SK-N-SH treated with all-trans-retinoic acid at 6 μM for 48 hours (cell line): ENCODE measurements around the gene GARIN5A.

ENCODE experiments used
- ARNTL ChIP-seq: fragments of 450-650 bp; formaldehyde crosslinking; IDR thresholded peaks from 2 replicates; pipeline ENCODE4 v1.5.0; 2020; ENCODE audit warnings: low read depth, mild to moderate bottlenecking, moderate library complexity, borderline replicate concordance
- GLIS3 ChIP-seq: fragments of 250-450 bp; sonication (Bioruptor Pico); IDR thresholded peaks from 2 replicates; pipeline ENCODE4 v1.5.0; 2020; ENCODE audit warnings: mild to moderate bottlenecking, moderate library complexity
- PPARA ChIP-seq: fragments of 250-450 bp; sonication (Bioruptor Pico); IDR thresholded peaks from 2 replicates; pipeline ENCODE4 v1.5.0; 2020; ENCODE audit warnings: mild to moderate bottlenecking, borderline replicate concordance
- RARB ChIP-seq: fragments of 250-450 bp; sonication (Bioruptor Pico); IDR thresholded peaks from 2 replicates; pipeline ENCODE4 v1.8.0; 2021; ENCODE audit warnings: mild to moderate bottlenecking, moderate library complexity
- ZC3H10 ChIP-seq: fragments of 250-450 bp; sonication (Bioruptor Pico); IDR thresholded peaks from 2 replicates; pipeline ENCODE4 v1.5.1; 2021; ENCODE audit warnings: mild to moderate bottlenecking, moderate library complexity
- ZFP3 ChIP-seq: fragments of 250-450 bp; sonication (Bioruptor Pico); IDR thresholded peaks from 2 replicates; pipeline ENCODE4 v1.5.0; 2020; ENCODE audit warnings: mild to moderate bottlenecking, moderate library complexity
- TF ChIP-seq, protein P1 (sequence below): fragments of 250-450 bp; sonication (Bioruptor Pico); IDR thresholded peaks from 2 replicates; pipeline ENCODE4 v1.8.0; 2020; ENCODE audit warnings: mild to moderate bottlenecking, moderate library complexity, borderline replicate concordance

DNA sequence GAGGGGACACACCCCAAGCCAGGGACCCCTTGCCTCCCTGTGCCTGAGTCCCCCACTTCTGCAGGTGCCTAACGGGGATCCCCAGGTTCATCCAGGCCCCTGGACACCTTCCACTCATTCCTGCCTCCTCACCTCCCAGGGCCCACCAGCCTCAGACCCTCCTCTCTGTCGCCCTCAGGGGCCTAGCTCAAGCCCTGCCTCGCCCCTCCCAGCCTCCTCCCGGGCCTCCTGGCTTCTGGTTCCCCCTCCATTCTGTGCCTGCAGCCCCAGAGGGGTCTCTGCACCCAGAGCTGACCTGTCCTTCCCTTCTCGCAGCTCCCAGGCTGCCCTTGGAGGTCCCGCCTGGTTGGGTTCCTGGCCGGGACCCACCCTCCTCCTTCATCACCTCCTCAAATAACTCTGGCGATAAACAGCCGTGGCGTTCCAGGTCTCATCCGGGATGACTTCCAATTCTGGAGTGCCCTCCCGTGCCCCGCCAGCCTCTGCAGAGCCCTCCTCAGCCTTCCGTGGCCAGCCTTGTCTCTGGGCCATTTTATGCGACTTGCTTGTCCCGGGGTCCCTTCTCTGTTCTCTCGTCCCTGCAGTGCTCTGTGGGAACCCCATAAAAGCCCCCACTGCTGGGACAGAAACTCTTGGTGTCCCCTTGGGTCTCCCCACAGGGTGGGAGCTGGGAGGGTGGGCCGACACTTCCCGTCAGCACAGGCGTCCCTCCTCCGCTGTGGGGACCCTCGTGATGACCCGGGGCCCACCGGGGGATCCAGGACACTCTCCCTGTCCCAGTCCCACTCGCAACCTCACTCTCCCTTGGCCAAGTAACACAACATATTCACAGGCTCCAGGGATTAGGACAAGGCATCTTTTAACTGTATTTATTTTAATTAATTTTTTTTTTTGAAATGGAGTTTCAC lies 25.2 kb upstream of the GARIN5A start:
- TF ChIP-seq ZFP3 (CRISPR knock-in tag), result no peak
- TF ChIP-seq PPARA, result no peak
- TF ChIP-seq RARB (CRISPR knock-in tag), result no peak
- TF ChIP-seq, protein P1, sequence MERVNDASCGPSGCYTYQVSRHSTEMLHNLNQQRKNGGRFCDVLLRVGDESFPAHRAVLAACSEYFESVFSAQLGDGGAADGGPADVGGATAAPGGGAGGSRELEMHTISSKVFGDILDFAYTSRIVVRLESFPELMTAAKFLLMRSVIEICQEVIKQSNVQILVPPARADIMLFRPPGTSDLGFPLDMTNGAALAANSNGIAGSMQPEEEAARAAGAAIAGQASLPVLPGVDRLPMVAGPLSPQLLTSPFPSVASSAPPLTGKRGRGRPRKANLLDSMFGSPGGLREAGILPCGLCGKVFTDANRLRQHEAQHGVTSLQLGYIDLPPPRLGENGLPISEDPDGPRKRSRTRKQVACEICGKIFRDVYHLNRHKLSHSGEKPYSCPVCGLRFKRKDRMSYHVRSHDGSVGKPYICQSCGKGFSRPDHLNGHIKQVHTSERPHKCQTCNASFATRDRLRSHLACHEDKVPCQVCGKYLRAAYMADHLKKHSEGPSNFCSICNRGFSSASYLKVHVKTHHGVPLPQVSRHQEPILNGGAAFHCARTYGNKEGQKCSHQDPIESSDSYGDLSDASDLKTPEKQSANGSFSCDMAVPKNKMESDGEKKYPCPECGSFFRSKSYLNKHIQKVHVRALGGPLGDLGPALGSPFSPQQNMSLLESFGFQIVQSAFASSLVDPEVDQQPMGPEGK (CRISPR knock-in tag), result no peak
- TF ChIP-seq ARNTL, result no peak
- no peak for TF ChIP-seq GLIS3 (CRISPR knock-in tag)
- no peak for TF ChIP-seq ZC3H10 (CRISPR knock-in tag)
